GM04503 (cell line): ENCODE measurements around the gene GSTM1.

Experiments used
- DNase-seq: peaks from one replicate; pipeline ENCODE4 v3.0.0-alpha.2; 2012; ENCODE audit warnings: low read depth

GSTM1 gene

GRCh38 chr1:109726728-109727373 lies 39.2 kb downstream of the GSTM1 start:
- no peak for DNase-seq

- DNase-seq, result no peak
These were observed 41.3 kb downstream of the GSTM1 start for GRCh38 chr1:109728870-109729269.

GRCh38 chr1:109730666-109731065 lies 43.0 kb downstream of the GSTM1 start:
- DNase-seq, result no peak

DNA sequence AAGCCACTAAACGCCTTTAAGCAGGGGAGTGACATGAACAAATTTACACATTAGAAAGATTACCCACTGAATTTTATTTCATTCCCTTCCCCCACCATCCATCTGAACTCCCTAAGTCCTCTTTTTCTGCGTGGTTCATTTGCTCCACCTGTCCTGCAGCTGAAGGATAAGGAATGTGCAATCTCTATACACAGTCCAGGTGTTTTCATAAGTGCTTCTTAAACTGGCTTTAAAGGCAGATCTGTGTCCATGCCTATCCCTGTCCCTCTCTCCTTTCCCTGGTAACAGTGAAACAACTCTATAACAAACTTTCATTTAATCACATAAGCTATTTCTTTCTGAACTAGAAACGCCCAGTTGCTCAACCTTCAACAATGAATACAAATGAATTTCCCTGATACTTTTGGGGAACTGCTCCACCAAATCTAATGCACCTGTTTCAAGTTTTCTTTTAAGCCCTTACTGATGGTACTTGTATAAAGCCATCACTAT lies 44.8 kb downstream of the GSTM1 start:
- DNase-seq, result no peak

GRCh38 chr1:109733236-109733870 lies 45.7 kb downstream of the GSTM1 start:
- DNase-seq, result no peak

DNA sequence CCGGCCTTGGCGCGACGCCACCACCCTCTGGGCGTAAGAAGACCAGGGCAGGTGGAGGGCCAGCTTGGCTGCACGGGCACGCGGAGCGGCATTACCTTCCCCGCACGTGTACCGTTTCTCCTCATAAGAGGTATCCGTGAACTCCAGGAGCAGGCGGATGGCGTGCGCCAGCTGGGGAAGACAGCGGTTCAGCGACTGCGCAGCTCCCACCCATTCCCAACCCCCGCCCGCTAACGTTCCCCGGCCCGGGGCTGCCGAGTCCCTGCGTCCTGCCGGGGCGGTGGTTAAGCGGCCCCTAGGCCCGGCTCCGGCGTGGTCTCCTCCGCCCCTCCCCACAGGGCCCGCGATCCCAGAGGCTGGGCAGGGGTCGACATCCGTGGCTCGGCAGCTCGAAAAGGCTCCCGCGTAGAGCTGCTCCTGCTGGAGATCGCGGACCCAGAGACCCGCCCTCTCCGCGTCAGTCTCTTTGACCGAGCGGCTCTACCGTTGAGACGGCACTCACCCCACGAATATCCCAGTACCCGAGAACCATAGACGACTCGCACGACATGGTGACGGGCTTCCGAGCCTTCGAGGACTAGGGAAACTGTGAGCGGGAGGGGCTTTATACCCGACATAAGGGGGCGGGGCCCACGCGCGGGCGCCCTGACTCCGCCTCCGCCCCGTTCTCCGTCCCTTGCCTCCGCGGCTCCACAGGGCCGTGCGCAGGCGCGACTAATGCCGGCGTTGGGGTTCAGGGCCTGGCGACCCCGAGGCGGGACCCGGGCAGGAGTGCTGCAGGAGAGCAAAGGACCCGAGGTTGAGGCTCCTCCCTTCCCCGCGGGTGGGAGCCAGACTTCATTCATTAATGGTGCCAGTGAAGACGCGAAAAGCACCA lies 52.4 kb downstream of the GSTM1 start:
- DNase-seq, result no peak

- DNase-seq, result no peak
These were observed 53.2 kb downstream of the GSTM1 start, which contains the start of gene GSTM3 for GRCh38 chr1:109740615-109741373. Gene GSTM3, minus strand, starts transcription at chr1:109741038. Its CDS starts 751 bp downstream, at chr1:109740287.
